GM18868 (cell line): ENCODE results near the gene FBXO42.

ENCODE experiments used
- ATAC-seq: cut with Tn5 transposase; IDR thresholded peaks from one replicate; pipeline ENCODE4 v1.9.1; 2021; ENCODE audit warnings: mild to moderate bottlenecking, moderate library complexity; ENCODE audit not compliant: unreplicated experiment

Gene FBXO42

DNA sequence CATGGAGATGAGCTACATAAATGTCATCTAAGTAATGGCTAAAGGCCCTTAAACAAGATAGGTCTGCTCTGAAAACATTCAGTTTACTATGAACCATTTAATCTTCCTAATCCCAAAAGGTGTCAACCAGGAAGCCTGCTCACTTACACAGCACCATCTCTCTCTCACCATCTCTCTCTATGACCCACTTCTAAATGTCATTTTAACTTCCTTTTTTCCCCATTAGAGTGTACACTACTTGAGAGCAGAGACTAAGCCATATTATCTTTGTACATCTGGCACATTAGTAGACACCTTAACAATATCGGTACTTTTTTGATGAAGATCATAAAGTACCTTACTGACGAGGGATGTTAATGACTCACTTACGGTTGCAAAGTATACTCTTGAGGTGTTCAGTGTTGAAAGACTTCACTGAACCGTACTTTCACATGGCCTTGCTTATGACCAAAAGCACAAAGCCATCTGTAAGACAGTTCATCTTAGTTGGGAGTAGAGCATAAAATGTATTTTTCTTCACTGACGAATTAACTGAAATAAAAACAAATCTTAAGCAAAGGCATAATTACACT lies 25.4 kb downstream of the FBXO42 start:
- ATAC-seq = no peak

DNA sequence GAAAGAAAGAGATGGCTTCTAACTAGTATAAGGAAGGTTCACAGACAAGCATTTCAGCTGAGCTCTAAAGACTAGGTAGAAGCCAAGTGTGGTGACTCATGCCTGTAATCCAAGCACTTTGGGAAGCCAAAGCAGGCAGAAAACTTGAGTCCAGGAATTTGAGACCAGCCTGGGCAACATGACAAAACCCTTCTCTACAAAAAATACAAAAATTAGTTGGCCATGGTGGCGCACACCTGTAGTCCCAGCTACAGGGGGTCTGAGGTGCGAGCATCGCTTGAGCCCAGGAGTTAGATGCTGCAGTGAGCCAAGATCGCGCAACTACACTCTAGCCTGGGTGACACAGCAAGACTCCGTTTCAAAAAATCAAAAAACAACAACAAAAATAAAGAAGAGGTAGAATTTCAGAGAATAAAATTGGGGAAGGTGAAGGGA lies 27.8 kb downstream of the FBXO42 start:
- no peak for ATAC-seq

DNA sequence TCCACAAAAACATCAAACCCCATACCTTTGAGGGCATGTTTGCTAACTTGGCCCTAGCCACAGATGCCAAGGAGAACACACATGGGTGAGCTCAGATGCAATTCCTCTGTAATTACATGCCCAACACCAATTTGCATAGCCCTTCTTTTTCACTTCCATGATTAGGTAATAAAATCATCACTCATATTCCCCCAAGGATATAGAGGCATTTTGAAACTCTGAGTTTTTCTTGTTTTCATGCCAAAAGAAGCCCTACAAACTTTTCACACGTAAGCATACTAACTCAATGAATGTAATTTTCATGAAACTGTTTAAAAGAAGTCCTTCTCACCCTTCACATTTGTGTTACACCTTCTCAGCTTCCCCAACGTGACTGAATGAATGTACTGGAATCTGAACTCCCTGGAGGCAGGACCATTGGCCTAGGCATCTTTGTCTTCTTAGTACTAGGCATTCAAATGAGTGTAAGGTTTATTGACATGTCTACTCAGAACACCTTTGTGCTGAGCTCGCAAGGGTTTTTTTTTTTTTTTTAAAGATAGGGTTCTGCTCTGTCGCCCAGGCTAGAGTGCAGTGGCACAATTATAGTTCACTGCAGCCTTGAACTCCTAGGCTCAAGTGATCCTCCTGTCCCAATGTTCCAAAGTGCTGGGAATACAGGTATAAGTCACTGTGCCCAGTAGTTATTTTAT lies 31.0 kb downstream of the FBXO42 start:
- no peak for ATAC-seq

DNA sequence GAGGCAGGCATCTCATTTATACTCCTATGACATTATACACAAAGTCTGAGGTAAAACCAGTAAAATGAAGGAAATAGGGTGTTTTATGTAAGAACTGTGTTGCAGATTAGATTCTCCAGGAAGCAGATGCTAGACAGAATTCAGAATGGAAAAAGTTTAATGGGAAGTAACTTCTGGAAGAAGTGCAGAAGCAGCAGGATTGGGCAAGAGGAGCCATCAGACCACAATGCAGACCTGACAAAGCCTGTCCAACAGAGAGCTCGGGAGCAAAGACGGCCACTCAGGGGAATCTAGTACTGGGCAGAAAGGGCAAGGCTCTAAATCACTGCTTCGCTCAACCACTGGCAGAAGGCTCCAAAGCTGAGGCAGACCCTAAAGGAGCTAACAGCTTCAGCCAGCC lies 33.7 kb downstream of the FBXO42 start:
- no peak for ATAC-seq

DNA sequence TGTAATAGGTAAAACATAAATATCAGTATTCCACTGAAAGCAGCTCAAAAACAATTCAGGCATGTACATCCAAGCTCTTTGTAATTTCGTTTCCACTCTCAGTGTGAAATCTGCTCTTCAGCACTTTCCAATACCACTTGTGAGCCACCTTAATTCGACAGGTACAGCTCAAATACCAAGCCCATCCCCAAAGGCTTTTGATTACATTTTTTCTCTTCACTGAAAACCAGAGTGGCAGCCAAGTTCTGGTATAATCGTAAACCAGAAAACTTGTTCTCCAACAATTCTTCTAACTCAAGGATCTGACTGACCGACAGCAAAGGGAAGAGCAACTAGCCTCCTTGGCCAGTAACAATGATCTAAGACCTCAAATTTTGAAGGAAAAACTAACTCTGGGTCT lies 36.8 kb downstream of the FBXO42 start:
- no peak for ATAC-seq

DNA sequence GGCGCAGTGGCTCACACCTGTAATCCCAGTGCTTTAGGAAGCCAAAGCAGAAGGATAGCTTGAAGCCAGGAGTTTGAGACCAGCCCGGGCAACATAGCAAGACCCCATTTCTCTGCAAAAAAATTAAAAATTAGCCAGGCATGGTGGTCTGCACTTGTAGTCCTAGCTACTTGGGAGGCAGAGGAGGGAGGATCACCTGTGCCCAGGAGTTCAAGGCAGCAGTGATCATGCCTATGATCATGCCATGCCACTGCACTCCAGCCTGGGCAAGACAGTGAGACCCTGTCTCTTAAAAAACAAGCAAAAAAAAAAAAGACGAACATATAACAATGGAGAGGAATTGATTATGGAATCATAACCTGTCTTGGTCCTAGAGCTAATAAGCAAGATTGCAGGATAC lies 45.1 kb downstream of the FBXO42 start:
- no peak for ATAC-seq

DNA sequence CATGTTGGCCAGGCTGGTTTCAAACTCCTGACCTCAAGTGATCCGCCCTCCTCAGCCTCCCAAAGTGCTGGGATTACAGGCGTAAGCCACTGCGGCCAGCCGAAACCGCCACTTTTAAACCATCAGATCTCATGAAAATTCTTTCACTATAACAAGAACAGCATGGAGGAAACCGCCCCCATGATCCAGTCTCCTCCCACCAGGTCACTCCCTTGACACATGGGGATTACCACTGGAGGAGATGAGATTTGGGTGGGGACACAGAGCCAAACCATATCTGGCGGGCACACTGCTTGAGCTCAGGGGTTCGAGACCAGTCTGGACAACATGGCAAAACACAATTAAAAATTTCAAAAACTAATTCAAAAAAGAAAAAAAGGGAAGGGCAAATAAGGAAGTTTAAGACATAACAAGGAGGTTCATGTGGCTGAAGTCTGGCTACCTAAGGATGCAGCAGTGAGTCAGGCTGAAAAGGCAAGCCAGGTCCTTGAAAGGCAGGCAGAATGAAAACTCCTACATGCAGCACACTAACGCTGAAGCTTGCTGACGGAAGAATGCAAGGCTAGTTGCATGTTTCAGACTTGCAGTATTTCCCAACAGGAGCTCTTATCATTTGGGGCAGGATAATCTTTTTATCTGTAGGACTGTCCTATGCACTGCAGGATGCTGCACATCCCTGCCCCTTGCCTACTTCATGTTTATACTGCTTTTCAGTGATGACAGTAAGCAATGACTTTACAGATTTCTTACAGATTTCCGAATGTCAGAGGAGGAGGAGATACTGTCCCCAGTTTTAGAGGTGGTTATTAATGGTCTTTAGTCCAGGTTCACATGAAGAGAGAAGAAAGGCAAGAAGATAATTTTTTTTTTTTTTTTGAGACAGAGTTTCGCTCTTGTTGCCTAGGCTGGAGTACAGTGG lies 49.3 kb downstream of the FBXO42 start:
- ATAC-seq = no peak

DNA sequence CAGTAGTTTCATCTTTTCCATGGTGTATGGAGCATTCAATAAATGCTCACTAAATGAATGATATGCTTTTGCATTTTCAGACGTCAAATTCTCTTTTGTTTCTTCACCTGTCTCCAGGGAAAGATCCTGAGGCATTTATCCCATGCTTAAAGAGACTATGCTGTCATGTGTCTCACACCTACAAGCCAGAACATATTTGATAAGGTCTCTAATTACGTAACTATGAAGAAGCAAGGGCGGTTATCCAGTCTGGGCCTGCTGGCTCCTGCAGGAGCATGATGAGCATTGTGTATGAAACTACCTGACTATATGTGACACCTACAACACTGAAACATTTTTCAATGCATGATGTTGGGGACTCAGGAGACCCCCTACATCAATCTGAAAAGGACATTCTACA lies 51.8 kb downstream of the FBXO42 start:
- ATAC-seq = no peak

DNA sequence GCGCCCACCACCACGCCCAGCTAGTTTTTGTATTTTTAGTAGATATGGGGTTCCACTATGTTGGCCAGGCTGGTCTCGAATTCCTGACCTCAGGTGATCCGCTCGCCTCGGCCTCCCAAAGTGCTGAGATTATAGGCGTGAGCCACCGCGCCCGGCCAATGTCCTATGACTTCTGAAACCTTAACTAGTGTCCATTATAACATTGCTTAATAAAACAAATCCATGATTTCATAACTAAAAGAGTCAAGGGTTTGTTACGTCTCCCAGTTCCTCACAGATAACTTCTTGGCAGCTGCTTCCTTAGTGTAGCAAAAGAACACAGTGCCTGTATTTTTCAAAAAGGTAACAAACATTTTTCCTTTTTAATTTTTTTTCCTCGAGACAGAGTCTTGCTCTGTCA lies 53.6 kb downstream of the FBXO42 start:
- no peak for ATAC-seq

DNA sequence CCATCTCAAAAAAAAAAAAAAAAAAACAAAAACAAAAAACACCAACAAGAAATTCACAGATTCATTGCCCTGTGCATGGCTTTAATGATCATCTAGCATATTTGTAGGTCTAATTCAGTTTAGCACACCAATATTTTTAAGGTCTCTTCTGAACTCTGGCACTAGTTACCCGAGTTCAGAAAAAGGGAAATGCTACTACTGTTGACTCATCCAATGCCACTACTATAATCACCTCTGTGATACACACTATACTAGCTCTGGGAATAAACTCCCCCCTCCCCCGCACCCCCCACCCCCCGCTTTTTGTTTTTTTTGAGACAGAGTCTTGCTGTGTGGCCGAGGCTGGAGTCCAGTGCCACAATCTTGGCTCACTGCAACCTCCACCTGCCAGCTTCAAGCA lies 55.6 kb downstream of the FBXO42 start:
- ATAC-seq = no peak

DNA sequence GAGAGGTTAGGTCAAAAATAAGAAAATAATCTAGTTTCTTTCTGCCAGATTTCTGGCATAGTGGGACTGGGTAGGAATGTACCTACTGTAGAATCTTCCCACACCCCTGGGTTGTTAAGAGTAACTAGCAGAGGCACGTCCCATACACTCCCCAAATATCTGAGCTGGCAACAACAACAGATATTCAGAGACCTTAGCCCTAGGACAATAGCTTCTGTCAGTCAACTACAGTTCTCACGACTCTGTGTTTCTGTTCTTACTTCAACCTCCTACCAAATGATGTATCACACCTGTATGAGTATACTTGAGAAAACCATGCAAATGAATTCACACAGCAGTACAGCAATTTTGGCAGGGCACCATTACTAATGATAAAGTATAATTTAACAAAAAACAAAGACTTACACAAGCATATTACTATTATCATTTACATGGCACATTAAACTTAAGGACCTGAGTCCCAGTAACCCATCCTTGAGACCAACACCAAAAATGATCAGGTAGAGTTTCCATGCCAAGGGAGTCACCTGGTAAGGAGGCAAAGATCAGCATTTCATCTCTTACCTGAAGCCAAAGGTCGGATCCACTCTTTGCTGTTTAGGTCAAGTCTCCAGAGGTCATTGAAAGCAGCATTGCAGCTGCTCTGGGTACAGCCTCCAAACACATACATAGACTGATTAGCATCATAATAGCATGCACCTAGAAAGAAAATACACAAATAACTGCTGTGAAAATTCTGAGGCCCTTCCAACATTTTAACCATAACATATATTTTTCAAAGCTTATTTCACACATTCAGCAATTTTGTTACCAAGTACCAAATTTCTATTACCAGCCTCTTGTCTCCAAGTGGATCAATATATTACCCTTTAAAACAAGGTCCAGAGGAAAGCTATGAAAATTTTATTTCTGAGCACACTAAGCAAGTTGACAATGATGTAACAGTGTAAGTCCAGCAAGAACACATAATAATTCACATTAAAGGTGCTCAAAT lies 57.8 kb downstream of the FBXO42 start:
- no peak for ATAC-seq

DNA sequence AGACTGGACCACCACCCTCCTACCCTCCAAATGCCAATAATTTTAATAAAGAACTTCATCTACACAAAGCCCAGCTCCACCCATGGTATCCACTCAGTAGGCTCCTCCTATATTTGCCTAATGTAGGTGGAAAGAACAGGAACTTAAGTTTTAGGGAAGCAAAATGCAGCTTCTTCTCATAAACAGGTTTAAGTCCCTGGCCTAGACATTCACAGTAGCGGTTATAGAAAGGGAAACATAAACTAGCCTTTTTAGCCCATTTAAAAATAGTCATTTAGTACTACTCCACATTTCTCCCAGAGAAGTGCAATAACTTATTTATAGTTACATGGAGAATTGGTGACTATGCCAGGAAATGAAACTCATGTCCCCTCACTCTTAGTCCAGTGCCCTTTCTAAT lies 58.7 kb downstream of the FBXO42 start:
- ATAC-seq = no peak

DNA sequence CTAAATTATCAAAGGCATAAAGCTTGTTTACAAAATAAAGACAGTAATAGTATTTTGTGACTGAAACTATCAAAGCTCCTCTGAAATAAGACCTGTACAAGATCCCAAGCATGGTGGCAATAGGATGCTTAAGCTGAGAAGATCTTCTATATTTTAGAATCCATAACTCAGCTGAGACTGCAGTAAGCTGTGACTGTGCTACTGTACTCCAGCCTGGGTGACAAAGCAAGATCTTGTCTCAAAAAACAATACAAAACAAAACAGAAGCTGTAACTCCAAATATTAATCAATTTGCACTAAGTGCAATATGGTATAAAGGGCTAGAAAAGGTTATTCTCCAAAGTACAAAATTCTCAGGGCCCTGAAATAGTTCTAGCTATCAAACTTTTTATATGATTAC lies 59.5 kb downstream of the FBXO42 start:
- no peak for ATAC-seq

DNA sequence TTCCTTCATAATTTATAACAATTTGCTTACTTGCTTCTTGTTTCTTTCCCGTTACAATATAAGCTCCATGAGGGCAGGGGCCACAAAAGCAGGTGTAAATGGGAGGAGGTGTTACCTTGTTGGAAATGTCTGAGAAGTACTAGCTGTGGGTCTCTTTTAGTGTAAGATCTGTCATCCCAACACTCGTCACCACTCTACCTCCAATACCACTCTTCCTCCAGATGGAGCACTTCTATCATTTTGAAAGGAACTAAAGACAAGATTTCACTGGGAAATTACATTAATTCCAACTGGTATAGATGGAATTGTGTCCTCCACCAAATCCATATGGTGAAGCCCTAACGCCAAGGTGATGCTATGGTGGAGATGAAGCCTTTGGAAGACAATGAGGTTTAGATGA lies 62.3 kb downstream of the FBXO42 start:
- ATAC-seq = no peak

DNA sequence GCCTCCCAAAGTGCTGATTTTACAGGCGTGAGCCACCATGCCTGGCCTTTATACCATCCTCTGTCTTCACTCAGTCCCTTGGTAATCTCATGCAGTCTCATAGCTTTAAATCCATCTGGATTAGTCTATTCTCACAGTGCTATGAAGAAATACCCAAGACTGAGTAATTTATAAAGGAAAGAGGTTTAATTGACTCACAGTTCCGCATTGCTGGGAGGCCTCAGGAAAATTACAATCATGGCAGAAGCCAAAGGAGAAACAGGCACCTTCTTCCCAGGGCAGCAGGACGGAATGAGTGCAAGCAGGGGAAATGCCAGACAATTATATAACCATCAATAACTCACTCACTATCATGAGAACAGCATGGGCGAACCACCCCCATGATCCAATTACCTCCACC lies 66.2 kb downstream of the FBXO42 start:
- ATAC-seq = no peak

DNA sequence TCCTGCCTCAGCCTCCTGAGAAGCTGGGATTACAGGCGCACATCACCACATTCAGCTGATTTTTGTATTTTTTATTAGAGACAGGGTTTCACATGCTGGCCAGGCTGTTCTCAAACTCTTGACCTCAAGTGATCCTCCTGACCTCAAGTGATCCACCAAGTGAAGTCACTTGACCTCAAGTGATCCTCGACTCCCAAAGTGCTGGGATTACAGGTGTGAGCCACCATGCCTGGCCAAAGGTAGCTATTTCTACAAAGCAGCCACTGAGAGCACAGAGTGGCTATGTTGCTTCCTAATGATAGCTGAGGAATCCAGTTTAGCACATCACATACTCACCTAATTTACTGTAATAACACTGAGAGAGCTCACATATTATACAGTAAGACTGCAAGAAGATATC lies 70.5 kb downstream of the FBXO42 start:
- ATAC-seq = no peak

DNA sequence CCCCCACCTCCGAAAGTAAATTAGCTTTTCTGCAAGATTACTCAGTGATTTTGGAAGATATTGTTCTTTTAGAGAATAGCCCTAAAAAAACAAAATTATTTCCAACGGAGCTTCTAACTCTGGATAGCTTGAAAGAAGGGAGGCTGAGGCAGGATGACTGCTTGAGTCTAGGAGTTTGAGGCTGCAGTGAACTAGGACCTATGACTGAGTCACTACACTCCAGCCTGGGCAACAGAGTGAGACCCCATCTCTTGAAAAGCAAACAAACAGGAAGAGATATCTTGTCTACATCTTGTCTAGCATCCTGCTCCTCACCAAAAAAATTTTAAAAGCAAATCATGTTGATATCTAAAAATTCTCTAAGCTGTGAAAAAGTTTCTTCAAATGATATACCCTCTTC lies 73.1 kb downstream of the FBXO42 start:
- no peak for ATAC-seq

DNA sequence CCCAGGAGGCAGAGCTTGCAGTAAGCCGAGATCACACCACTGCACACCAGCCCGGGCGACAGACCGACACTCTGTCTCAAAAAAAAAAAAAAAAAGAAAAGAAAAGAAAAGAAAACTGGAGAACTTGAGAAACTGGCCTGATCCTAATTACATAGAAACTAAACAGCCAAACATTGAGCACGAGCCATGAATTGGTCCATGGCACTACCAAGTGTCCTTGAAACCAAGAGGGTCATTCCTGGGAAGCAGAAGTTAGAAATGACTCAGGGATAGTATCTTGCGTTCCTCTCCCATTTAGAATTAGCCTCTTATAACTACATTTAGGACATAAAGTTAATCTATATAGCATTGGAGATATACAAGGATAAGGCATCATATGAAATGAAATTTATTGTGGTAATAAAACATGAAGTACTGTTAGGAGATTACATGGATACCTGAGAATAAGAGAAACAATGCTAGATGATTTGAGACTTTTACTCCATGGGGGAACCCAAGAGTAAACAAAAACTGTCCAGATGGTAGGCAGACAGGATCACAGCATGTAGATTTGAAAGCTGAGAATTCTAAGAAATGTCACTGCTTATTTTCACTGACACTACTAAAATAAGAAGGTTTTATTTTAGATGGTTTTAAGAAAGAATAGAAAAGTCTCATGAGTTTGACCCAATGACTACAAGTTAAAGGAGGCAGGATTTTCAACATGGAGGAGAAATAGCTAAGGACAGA lies 75.8 kb downstream of the FBXO42 start:
- no peak for ATAC-seq

DNA sequence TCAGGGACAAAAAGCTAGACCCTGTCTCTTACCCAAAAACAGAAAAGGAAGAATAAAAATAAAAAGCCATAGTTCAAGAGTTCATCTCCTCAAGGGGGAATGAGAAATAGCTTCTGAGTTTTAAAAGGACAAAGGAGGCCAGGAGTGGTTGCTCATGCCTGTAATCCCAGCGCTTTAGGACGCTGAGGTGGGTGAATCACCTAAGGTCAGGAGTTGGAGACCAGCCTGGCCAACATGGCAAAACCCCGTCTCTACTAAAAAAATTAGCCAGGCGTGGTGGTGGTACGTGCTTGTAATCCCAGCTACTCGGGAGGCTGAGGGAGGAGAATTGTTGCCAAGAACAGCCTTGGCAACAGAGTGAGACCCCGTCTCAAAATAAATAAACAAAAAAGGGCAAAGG lies 76.7 kb downstream of the FBXO42 start:
- no peak for ATAC-seq

DNA sequence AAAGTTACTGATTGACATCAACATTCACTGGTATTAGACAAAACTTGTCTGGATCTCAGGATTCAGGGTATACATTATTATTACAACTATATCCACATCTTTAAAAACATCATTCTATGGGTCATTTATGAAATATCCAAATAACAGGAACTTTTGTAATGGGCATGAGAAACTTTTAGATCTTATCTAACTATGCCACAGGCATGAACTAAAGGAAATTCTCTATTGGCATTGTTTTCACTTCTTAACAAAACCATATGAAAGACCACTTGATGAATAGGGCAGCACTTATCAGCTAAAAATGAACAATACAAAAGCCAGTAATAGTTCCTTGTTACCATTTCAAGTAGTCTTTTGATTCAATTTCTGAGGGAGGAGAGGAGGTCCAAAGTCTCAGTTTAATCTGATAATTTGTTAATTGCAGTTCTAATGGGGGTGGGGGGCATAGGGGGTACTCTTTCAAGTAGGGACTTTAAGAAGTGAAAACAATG lies 84.5 kb downstream of the FBXO42 start:
- no peak for ATAC-seq
